AML-193 (cell line): ENCODE data around the gene BRIP1.
A peak's percentile ranks its signal among the peaks of the same experiment; 100 is the strongest.
"Not testable (repeated sequence)": the region's sequence is repeated elsewhere in the genome, so short reads cannot be mapped to it uniquely, and the experiment has no call there.

ENCODE experiments used
- DNase-seq, 2 experiments: peaks; one replicate each; lab custom pipeline; 2025; lab: John Stamatoyannopoulos, UW

The BRIP1 gene

DNA sequence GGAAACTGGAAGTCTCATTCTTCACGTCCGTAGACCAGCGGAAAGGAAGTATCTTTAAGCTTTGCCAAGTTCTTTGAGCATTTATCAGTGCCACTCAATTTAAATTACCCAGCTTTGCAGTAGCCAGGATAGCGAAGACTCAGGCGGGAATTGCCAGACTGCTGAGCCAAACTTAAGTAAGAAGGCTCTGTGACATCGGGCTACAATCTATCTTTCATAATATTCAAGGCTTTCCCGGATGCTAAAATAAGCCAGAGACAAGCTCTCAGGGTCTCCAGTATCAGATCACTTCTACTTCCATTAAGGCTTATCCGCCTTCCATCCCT, 436 bp upstream of the BRIP1 start:
- no peak for DNase-seq

DNA sequence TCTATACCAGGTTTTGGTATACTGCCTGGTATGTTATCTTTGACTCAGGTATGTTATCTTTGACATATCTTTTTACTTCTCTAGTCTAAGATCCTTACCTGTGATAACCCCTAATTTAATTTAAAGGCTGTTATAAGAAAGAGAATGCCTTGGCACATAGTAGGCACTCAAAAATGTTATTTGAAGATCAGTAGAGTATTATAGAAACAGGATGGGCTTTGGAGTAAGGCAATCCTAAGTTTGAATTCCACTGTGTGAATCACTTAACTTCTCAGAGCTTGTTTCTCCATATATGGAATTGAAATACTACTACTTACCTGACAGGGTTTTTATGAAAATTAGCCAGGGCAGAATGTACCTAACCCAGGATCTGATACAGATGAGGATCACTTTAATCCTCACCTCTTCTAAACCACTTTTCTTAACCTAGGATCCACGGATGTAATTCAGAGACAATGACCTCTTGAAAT, 1.2 kb downstream of the BRIP1 start:
- DNase-seq: peak in 1 of 2 experiments; percentile 11

DNA sequence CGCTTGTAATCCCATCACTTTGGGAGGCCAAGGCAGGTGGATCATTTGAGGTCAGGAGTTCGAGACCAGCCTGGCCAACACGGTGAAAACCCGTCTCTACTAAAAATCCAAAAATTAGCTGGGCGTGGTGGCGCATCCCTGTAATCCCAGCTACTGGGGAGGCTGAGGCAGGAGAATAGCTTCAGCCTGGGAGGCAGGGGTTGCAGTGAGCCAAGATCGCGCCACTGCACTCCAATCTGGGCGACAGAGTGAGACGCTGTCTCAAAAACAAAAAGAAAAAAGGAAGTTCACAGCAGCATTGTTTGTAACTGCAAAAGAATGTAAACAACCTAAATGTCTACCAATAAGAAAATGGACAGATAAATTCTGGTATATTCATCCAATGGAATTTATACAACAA, 2.9 kb downstream of the BRIP1 start:
- DNase-seq: not testable (repeated sequence)

DNA sequence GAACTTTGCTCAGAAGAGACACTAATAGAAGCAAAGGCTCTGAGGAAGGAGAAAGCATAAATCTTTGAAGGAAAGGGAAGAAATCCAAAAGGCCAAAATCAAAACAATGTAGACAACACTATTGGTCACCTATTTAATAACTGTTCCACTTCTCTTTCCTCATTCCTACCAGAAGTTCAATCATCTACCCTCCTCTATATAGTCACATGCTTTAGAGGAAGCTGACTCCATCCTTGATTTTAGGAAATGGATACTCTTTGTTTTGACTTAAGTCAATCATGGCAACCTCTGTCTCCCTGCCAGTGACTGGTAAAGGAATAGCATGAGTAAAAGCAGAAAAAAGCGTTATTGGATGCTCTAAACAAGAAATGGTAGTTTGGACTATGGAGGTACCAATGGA, 7.3 kb downstream of the BRIP1 start:
- DNase-seq: no peak

DNA sequence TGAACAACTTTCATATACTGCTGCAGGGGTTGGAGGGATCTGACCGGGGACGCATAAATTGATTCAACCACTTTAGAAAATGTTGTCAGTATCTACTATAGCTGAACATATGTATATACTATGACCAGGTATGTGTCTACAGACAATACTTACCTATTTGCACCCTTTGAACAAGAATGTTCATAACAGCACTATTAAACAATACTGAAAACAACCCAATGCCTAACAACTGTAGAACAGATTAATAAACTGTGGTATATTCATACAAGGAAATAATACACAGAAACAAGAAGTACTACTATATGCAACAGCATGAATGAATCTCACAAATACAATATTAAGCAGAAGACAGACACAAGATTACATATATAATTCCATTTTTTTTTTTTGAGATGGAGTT, 10.5 kb downstream of the BRIP1 start:
- no peak for DNase-seq

DNA sequence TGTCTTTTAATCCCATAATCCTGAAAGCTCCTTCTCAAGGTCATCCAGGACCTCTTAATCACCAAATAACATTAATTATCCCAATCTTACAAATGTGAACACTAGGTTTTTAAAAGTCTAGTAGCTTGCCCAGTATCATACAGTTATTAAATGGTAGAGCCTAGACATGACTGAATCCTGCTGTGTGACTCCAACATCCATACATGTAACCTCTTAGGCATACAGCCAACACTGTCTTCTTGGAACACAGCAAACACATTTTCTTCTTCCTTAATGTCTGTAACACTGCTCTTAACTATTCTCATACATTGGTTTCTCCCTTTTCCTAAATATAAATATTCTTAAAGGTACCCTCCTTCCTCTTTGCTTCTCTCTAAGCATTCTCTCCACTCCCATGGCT, 13.7 kb downstream of the BRIP1 start:
- DNase-seq: no peak

DNA sequence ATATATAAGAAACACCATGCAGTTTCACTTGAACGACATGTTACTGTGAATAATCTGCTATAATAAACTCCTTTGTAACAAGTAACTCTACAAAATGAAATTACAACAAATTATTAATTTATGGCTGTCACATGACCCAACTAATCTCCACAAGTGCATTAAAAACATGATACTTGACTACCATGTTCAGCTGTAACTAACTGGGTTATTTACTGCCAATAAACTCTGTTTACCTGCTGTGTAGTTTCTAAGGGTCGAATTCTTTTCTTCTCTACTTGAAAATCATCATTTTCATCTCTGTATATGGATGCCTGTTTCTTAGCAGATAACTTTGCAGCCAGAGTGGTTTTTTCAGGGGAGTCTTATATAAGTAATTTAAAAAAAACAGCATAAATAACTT, 14.4 kb downstream of the BRIP1 start:
- no peak for DNase-seq

DNA sequence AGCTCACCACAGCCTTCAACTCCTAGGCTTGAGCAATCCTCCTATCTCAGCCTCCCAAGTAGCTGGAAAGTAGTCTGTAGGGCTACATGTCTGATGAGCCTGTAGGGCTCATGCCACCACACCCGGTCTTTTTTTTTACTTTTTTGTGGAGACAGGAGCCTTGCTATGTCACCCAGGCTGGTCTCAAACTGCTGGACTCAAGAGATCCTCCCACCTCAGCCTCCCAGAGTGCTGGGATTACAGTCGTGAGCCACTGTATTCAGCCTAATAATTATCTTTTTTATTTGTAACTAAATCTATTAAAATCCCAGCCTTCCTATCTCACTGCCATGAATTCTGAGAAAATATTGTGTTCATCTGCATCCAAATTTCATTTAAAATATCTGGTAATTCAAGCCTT, 15.1 kb downstream of the BRIP1 start:
- DNase-seq: no peak

DNA sequence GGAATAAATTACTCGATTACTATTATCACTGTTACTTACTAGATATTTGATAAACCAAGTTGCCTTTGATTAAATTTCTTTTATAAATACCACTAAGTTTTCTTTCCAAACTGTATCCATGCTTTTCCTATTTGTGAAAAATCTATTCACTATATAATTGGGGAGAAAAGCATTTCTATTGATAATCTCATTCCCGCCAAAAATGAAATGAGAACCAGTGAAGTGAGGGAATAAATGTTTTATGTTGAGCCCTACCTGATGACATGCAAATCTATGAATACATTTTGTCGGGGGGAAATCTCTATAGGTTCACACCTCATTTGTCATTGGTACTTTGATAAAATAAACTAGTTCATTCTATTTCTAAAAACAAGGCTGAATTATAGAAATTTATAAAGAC, 15.7 kb downstream of the BRIP1 start:
- no peak for DNase-seq

DNA sequence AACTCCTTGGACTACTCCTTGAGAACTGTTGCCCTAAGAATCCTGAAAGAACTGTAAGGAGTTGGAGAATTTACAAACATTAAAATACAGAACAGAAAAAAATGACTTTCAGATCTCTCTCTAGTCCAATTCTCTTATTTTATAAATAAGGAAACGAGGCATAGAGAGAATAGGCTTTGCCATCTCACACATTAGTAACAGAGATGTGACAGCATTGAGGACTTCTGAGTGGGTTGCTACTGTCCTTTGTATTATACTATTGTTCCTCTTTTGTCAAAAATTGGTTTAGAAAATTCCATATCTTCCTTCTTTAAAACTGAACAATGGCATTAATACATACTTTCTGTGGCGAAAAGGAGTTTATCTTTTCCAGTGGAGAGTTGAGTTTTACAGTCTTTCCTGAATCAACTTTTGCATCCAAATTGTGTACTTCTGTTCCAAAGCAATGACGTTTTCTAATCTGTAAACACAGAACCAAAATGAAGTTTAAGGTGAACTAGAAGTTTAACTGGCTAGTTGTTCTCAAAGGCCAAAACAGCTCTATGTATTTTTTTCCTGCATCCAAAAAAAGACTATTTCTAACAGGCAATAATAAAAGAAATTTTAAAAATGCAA, 16.5 kb downstream of the BRIP1 start:
- DNase-seq: no peak

DNA sequence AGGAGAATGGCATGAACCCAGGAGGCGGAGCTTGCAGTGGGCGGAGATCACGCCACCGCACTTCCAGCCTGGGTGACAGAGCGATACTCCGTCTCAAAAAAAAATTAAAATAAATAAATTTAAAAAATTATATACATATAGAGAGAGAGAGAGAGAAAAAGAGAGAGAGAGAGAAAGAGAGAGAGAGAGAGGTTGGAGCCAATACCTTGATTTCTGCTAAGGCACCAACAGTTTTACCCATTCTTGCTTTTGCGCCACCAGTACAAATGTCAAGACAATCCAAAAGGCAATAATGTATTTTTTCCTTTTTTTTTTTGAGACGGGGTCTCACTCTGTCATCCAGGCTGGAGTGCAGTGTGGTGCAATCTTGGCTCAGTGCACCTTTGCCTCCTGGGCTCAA, 17.2 kb downstream of the BRIP1 start:
- DNase-seq: no peak

DNA sequence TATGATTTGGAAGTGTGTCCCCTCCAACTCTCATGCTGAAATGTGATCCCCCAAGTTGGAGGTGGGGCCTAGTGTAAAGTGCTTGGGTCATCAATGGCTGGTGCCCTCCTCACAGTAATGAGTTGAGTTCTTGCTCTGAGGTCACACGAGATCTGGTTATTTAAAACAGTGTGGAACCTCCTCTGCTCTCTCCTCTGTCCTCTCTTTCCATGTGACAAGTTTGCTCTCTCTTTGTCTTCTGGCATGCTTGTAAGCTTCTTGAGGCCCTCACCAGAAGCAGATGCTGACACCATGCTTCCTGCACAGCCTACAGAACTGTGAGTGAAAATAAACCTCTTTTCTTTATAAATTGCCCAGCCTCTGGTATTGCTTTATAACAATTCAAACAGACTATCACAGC, 19.9 kb downstream of the BRIP1 start:
- DNase-seq: no peak

DNA sequence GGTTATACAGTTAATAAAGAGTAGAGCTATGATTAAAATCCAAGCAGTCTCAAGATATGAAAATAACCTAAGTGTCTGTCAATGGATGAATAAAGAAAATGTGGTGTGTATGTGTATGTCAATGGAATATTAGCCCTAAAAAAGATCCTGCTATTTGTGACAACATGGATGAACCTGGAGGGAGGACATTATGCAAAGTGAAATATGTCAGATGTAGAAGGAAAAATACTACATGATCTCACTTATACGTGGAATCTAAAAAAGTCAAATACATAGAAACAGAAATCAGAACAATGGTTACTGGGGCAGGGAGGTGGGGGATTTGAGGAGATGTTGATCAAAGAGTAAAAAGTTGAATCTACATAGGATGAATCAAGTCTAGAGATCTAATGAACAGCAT, 20.4 kb downstream of the BRIP1 start:
- DNase-seq: no peak

DNA sequence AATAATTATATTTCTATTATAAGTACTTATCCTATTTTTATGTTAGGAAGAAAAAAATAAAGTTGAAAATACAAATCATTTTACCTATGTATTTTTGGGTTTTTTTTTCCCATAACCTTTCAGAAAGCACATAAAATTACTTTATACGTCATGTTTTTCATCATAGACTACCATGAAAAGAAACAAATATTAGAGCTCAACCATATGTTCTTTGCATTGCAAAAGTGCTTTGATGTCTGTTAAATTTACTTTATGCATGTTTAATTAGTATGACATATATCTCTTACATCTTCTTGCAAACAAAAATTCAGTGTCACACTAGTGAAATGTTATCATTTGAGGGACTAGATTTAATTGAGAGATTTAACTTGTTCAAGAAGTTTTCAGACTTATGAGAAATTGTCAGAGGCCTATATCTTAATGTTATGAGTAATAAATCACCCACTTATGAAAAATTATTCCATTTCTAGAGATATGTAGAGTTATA, 24.0 kb downstream of the BRIP1 start:
- DNase-seq: no peak

DNA sequence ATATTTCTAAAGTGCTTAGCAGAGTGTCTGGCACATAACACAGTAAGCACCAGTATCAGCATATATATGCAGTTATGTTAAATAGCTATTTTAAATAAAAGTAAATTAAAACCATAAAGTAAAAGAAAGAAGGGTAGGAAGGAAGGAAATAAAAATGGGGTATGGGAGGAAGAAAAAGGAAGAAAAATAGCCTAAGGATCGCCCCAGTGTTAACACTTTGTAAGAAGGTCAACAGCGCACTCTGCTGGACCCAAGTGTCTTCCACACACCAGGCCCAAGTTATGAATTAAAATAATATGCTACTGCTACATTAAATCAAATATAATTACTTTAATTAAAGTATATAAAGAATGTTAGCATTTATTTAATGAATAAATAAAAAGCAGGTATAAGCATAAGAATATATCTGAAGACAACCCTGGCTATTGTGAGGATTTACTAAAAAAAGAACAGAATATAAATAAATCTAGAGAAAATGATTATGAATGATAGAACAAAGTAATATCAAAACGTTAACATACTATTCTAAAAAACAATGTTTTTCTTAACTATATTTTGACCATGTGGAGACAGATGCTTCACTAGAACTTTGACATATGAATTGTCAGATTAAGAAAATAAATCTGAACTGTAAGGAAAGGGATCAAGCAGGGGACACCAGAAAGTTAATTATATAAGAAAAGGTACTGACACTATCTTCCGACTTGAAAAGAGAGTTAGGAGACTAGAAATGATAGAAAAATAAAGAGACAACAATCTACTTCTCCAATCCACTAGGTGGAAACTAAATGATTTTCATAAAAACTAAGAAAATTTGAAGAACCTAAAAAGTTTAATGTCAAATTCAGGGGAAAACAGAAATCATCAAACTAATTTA, 25.9 kb downstream of the BRIP1 start:
- DNase-seq: peak; percentile 72 to 79

DNA sequence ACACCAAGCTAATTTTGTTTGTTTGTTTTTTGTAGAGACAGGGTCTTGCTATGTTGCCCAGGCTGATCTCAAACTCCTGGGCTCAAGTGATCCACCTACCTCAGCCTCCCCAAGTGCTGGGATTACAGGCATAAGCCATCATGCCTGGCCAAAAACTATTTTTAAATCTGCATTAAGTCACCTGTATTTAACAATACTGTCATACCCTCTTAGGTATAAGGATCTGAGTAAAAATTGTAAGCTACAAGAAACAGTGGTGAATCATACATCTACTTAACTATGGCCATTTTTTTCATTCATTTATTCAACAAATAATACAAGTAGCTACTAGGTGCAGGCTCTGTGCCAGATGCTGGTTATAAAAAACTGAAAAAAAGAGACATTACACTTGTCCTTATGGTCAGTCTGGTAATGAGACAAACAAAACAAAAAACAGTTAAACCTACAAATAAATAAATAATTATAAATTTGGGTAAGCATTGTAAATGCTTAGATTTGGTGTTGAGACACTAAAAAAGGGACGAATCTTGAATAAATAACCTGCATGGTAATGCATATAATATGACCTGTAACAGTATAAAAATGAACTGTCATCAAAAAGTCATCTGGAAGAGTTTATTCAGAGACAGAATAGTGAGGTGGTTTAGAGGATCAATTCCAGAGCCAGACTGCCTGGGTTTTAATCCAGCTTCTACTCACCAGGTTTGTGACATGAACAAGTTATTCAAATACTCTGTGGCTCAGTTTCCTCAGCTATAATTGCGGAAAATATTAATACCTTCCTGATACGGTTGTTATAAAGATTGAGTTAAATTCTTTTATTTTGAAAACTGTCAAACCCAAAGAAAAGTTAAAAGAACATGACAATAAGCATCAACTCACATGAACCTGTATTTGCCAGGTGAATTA, 26.8 kb downstream of the BRIP1 start:
- no peak for DNase-seq

DNA sequence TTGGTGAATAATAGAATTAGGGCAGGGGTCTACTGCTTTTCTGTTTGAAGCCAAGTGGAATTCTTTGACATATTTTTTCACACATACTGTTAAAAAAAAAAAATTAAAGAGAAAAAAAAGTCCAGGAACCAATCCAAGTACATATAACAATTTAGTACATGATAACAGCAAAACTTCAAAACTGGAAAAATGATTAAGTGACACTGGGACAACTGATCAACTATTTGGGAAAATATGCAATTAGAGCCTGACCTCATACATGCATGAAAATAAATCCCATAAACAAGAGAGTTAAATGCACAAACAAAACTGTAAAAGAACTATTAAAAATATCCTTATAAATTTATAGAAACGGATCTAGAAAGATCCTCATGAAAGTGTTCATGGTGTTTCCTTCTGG, 27.7 kb downstream of the BRIP1 start:
- no peak for DNase-seq

DNA sequence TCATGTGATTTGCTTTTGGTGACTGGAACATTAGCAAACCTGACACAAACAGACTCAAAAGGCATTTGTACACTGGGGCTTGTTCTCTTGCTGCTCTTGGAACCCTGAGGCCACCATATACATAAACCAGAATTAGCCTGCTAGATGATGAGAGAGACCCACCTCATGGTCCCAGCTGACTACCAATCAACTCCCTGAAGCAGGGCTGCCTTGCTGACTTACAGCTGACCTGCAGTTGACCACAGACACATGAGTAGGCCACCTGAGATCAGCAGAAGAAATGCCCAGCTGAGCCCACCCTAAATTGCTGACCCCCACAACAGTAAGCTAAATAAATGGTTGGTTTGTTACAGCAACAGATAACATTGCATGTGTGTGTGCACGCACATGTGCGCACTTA, 28.7 kb downstream of the BRIP1 start:
- no peak for DNase-seq

DNA sequence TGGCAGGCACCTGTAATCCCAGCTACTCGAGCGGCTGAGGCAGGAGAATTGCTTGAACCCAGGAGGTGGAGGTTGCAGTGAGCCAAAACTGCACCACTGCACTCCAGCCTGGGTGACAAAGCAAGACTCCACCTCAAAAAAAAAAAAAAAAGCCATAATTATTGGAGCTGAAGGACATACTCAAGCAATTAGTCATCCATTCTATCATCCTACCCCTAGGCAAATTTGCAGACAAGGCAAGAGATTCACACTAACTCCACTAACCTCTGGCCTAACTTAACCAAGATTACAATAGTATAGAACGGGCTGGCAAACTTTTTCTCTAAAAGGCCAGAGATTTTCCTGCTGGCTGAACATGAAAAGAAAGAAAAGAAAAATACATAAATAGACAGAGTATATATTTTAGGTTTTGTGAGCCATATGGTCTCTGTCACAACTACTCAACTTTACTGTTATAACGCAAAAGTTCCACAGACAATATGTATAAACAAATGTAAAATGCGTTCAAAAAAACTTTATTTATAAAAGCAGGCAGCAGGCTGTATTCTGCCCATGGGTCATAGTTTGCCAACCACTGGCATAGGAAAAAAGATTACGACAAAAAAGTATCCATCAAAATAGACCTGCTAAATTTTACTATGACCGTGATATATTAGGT, 29.7 kb downstream of the BRIP1 start:
- no peak for DNase-seq

DNA sequence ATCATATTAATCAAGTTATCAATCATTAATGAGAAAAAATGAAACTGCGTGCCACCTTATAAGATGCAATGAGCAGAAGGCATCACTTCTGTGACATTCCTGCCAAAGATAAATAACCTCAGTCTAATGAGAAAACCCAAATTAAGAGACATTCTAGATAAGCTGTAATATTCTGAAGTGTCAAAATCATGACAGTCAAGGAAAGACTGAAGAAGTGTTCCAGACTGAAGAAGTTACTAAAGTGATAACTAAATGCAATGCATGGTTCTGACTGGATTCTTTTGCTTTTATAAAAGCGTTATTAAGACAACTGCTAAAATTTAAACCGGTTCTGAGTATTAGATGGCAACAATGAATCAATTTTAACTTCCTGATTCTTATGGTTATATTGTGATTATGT, 30.9 kb downstream of the BRIP1 start:
- no peak for DNase-seq

DNA sequence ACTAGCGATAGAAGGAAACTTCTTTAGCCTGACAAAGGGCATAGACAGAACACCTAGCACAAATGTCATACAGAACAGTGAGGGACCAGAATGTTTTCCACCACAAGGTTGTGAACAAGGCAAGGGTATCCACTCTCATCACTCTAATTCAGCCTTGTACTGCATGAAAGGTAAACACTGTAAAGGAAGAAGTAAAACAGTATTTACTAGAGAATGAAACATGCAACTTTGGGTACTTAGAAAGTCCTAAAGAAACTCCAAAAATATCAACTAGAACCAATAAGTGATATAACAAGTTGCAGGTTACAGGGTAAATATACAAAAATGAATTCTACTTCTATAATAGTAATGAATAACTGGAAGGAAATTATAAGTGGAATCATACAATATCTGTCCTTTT, 32.2 kb downstream of the BRIP1 start:
- DNase-seq: no peak

DNA sequence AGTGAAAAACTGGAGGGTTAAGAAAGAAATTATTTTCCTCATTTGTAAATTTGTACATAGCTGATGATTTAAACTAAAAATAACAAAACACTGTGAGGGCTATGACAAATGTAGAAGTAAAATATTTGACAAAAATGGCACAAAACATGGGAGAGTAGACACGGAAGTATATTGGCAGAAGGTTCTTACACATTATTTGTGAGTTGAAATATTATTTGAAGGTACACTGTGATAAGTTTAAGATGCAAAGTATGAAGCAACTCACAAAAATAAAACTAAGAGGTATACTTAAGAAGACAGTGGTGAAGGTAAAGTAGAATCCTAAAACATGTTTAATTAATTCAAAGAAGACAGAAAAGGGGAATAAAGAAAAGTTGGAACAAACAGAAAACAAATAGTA, 34.6 kb downstream of the BRIP1 start:
- no peak for DNase-seq
